WTC11 (cell line): ENCODE measurements around the gene MGST3. TPM values are rescaled to one million over a fixed set of nuclear protein-coding genes. Genes with fewer than 3 reads are reported as not detected.

Experiments
- ATAC-seq: fragments of 200-7000 bp; cut with Tn5 transposase; 2 replicates; pipeline ENCODE4 v1.10.0; 2021; ENCODE audit warnings: mild to moderate bottlenecking, moderate library complexity
- CTCF ChIA-PET: fragments of 300-600 bp; sonication (Branson Sonifier 250); formaldehyde crosslinking; loops from one replicate; lab custom pipeline; 2021; ENCODE audit warnings: antibody characterized with exemption; lab: Charles Lee
- POLR2A ChIA-PET: fragments of 350-600 bp; sonication (Branson Sonifier 250); formaldehyde crosslinking; loops from one replicate; lab custom pipeline; 2021; ENCODE audit warnings: antibody characterized with exemption; lab: Charles Lee
- DNase-seq: peaks from one replicate; pipeline ENCODE4 v3.0.0; 2021; ENCODE audit warnings: low spot score
- H3K27ac Mint-ChIP-seq: 2 replicates; pipeline ENCODE4 v1.8.0; 2021; ENCODE audit warnings: mixed read lengths
- H3K27me3 Mint-ChIP-seq: 2 replicates; pipeline ENCODE4 v1.8.0; 2021; ENCODE audit warnings: low read depth, mild to moderate bottlenecking, moderate library complexity, mixed read lengths
- H3K36me3 Mint-ChIP-seq: 2 replicates; pipeline ENCODE4 v1.8.0; 2021; ENCODE audit warnings: mixed read lengths
- H3K4me1 Mint-ChIP-seq: 2 replicates; pipeline ENCODE4 v1.8.0; 2022; ENCODE audit warnings: mixed read lengths
- H3K4me3 Mint-ChIP-seq: 2 replicates; pipeline ENCODE4 v1.8.0; 2021; ENCODE audit warnings: mild to moderate bottlenecking, moderate library complexity, mixed read lengths
- H3K9me3 Mint-ChIP-seq: 2 replicates; pipeline ENCODE4 v1.8.0; 2021; ENCODE audit warnings: mixed read lengths
- ATF2 ChIP-seq: sonication (generic); formaldehyde crosslinking; IDR thresholded peaks from 2 replicates; pipeline ENCODE4 v1.8.1; 2022; ENCODE audit warnings: low read depth, missing genetic modification reagents, borderline replicate concordance
- ATF6 ChIP-seq: sonication (generic); formaldehyde crosslinking; IDR thresholded peaks from 2 replicates; pipeline ENCODE4 v1.8.1; 2023; ENCODE audit warnings: mild to moderate bottlenecking, missing genetic modification reagents
- CBFB ChIP-seq: sonication (generic); formaldehyde crosslinking; IDR thresholded peaks from 2 replicates; pipeline ENCODE4 v1.8.1; 2022; ENCODE audit warnings: mild to moderate bottlenecking, low read depth, missing genetic modification reagents
- CREB1 ChIP-seq: sonication (generic); formaldehyde crosslinking; IDR thresholded peaks from 2 replicates; pipeline ENCODE4 v1.8.0; 2023; ENCODE audit warnings: mild to moderate bottlenecking, missing genetic modification reagents
- CREM ChIP-seq: sonication (generic); formaldehyde crosslinking; IDR thresholded peaks from 2 replicates; pipeline ENCODE4 v1.8.1; 2022; ENCODE audit warnings: mild to moderate bottlenecking, missing genetic modification reagents, moderate library complexity
- FOXJ3 ChIP-seq: sonication (generic); formaldehyde crosslinking; IDR thresholded peaks from 2 replicates; pipeline ENCODE4 v1.9.0; 2021; ENCODE audit warnings: missing genetic modification reagents, mild to moderate bottlenecking, borderline replicate concordance
- FOXK1 ChIP-seq: sonication (generic); formaldehyde crosslinking; IDR thresholded peaks from 2 replicates; pipeline ENCODE4 v1.8.0; 2022; ENCODE audit warnings: mild to moderate bottlenecking, moderate library complexity, missing genetic modification reagents
- FOXP1 ChIP-seq: sonication (generic); formaldehyde crosslinking; IDR thresholded peaks from 2 replicates; pipeline ENCODE4 v1.8.0; 2022; ENCODE audit warnings: missing genetic modification reagents, mild to moderate bottlenecking, moderate library complexity, borderline replicate concordance
- FOXP4 ChIP-seq: sonication (generic); formaldehyde crosslinking; IDR thresholded peaks from 2 replicates; pipeline ENCODE4 v1.8.0; 2022; ENCODE audit warnings: mild to moderate bottlenecking, missing genetic modification reagents
- GABPB1 ChIP-seq: sonication (generic); formaldehyde crosslinking; IDR thresholded peaks from 2 replicates; pipeline ENCODE4 v1.8.1; 2023; ENCODE audit warnings: mild to moderate bottlenecking, missing genetic modification reagents
- GTF2I ChIP-seq: fragments of 250-450 bp; sonication (Bioruptor Pico); conservative IDR thresholded peaks from 2 replicates; pipeline ENCODE4 v1.4.0; 2021; ENCODE audit warnings: mild to moderate bottlenecking
- IRF2 ChIP-seq: sonication (generic); formaldehyde crosslinking; IDR thresholded peaks from 2 replicates; pipeline ENCODE4 v1.8.0; 2022; ENCODE audit warnings: low read depth, missing genetic modification reagents, borderline replicate concordance
- MAX ChIP-seq: sonication (generic); formaldehyde crosslinking; IDR thresholded peaks from 2 replicates; pipeline ENCODE4 v1.8.0; 2022; ENCODE audit warnings: mild to moderate bottlenecking, missing genetic modification reagents
- MXD4 ChIP-seq: fragments of 250-450 bp; sonication (Bioruptor Pico); IDR thresholded peaks from 2 replicates; pipeline ENCODE4 v1.8.0; 2021; ENCODE audit warnings: mild to moderate bottlenecking, moderate library complexity, borderline replicate concordance
- MYBL2 ChIP-seq: sonication (generic); formaldehyde crosslinking; IDR thresholded peaks from 2 replicates; pipeline ENCODE4 v1.8.1; 2023; ENCODE audit warnings: mild to moderate bottlenecking, moderate library complexity, missing genetic modification reagents
- NFATC4 ChIP-seq: fragments of 250-450 bp; sonication (Bioruptor Pico); IDR thresholded peaks from 2 replicates; pipeline ENCODE4 v1.9.0; 2021; ENCODE audit warnings: mild to moderate bottlenecking
- NR1H2 ChIP-seq: sonication (generic); formaldehyde crosslinking; IDR thresholded peaks from 2 replicates; pipeline ENCODE4 v1.9.0; 2021; ENCODE audit warnings: mild to moderate bottlenecking, moderate library complexity, missing genetic modification reagents
- PRRX2 ChIP-seq: fragments of 250-450 bp; sonication (Bioruptor Pico); IDR thresholded peaks from 2 replicates; pipeline ENCODE4 v1.8.0; 2021; ENCODE audit warnings: mild to moderate bottlenecking
- RELA ChIP-seq: sonication (generic); formaldehyde crosslinking; IDR thresholded peaks from 2 replicates; pipeline ENCODE4 v1.8.1; 2022; ENCODE audit warnings: missing genetic modification reagents, mild to moderate bottlenecking, borderline replicate concordance
- SP1 ChIP-seq: sonication (generic); formaldehyde crosslinking; conservative IDR thresholded peaks from 2 replicates; pipeline ENCODE4 v1.8.1; 2022; ENCODE audit warnings: missing genetic modification reagents
- ZNF281 ChIP-seq: sonication (generic); formaldehyde crosslinking; IDR thresholded peaks from 2 replicates; pipeline ENCODE4 v1.8.0; 2023; ENCODE audit warnings: mild to moderate bottlenecking, missing genetic modification reagents
- ZNF416 ChIP-seq: fragments of 250-450 bp; sonication (Bioruptor Pico); IDR thresholded peaks from 2 replicates; pipeline ENCODE4 v1.9.0; 2021; ENCODE audit warnings: mild to moderate bottlenecking, inconsistent platforms
- ZNF425 ChIP-seq: fragments of 250-450 bp; sonication (Bioruptor Pico); conservative IDR thresholded peaks from 2 replicates; pipeline ENCODE4 v1.9.0; 2021; ENCODE audit warnings: mild to moderate bottlenecking
- total RNA-seq: library from RNA; stranded (reverse); gene quantifications from 3 replicates; pipeline ENCODE4 v1.2.3, GENCODE V29; 2021

Gene MGST3
- total RNA-seq, 1 experiment from 2014 or later: 137 TPM

- TF ChIP-seq FOXP4 (0 out of 2 replicates have a peak, but pooled peaks have one; percentile 33), CBFB (CRISPR knock-in tag) (no peak), FOXK1 (CRISPR knock-in tag) (peak; percentile 85), ZNF416 (CRISPR knock-in tag) (0 out of 2 replicates have a peak, but pooled peaks have one; percentile 10), MAX (peak; percentile 89), FOXP1 (peak; percentile 88), GABPB1 (peak; percentile 40; the same call in 1 of the 2 replicates), RELA (CRISPR knock-in tag) (peak; percentile 30; the same call in 1 of the 2 replicates), SP1 (CRISPR knock-in tag) (peak; percentile 82), ZNF281 (CRISPR knock-in tag) (no peak), CREB1 (CRISPR knock-in tag) (peak; percentile 29; the same call in 1 of the 2 replicates), FOXJ3 (CRISPR knock-in tag) (no peak), MYBL2 (CRISPR knock-in tag) (peak; percentile 90), CREM (CRISPR knock-in tag) (peak; percentile 40; the same call in 1 of the 2 replicates)
These were observed 67.1 kb downstream of the MGST3 start, which contains the start of gene ALDH9A1 (continued) for GRCh38 chr1:165697881-165698760.

- H3K27ac Mint-ChIP-seq: peak overlapping the region; percentile 94
- H3K9me3 Mint-ChIP-seq: no peaks in the 10 kb centered on the region
- H3K36me3 Mint-ChIP-seq: peaks cover 8% of the 10 kb centered on the region
- CTCF ChIA-PET: interaction anchor here (1.0 to 2.4 kb wide), 11 partner anchors 12 to 322 kb away, joined by 3 to 15 read pairs (median 7); partner anchors contain the start of gene TMCO1
- peak overlapping the region; percentile 93 for H3K4me3 Mint-ChIP-seq
- POLR2A ChIA-PET: interaction anchor here (0.6 to 1.7 kb wide), 2 partner anchors 10 to 1140 kb away, joined by 3 to 4 read pairs; partner anchors contain the start of gene POGK
- DNase-seq: no peak
- H3K27me3 Mint-ChIP-seq: no peaks in the 10 kb centered on the region
- peaks cover 14% of the 10 kb centered on the region for H3K4me1 Mint-ChIP-seq
- no peak for ATAC-seq
- TF ChIP-seq PRRX2 (CRISPR knock-in tag) (no peak), NFATC4 (CRISPR knock-in tag) (no peak), ZNF416 (CRISPR knock-in tag) (no peak), ATF2 (CRISPR knock-in tag) (no peak), ATF6 (CRISPR knock-in tag) (no peak), SP1 (CRISPR knock-in tag) (no peak), FOXP4 (no peak), MXD4 (CRISPR knock-in tag) (no peak), GTF2I (CRISPR knock-in tag) (no peak), ZNF425 (no peak), NR1H2 (CRISPR knock-in tag) (no peak), IRF2 (CRISPR knock-in tag) (no peak)
These were observed 67.7 kb downstream of the MGST3 start for GRCh38 chr1:165698761-165699052.
